ENCODE measurements around the gene AKT1. TPM values are rescaled to one million over a fixed set of nuclear protein-coding genes. Genes with fewer than 3 reads are reported as not detected.

The AKT1 gene
- total and polyA plus RNA-seq, 2 experiments from 2014 or later: 19.2 to 78.7 TPM

DNA sequence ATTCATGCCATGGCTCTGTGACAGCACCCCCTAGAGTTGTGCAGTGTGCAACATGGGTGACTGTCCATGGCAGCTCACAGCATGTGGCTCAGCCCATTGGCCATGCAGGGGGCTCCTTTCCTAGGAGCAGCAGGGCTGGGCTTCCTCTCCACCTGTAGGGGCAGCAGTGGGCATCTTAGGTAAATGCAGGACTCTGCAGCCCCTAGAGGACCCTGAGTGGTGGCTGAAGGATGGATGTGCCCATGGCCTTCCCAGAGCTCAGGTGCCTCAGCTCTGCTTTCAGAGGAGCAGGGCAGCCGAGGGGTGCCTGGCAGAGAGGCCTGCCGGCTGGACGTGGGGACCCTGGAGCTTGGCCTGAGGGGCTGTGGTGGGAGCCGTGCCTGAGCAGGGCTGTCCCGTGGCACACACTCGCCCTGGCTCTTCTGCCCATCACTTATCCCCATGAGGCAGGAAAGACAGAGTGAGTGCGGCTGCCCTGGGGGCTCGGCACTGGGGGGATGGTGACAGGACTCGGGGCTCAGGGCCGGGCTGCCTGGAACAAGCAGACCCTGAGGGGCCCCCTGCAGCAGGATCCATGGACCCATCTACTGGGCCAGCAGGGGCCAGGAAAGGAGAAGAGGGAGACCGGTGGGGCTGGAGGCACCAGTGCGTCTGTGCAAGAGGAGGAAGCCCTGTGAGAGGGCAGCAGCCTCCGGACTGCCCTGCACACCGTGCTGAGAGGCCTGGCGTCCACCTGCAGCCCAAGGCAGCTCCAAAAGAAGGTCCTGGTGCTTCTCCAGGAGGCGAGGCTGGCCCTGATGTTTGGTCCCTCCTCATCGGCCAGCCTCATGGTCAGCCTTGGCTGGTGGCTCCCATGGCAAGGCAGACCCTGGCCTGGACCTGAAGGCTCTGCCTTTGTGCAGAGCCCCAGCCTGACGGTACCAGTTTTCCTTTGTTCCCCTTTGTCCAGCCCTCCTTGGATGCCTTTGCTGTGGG lies 63.9 kb downstream of the AKT1 start:
- Mint-ChIP-seq H3K4me1 (no peaks in the 10 kb centered on the region), H3K4me3 (no peak overlapping the region), H3K27me3 (ENCODE audit: insufficient read depth, low read depth, poor library complexity) (peaks cover 13% of the 10 kb centered on the region), H3K36me3 (ENCODE audit: low read depth) (no peaks in the 10 kb centered on the region; the same call in 2 of the 3 replicates), H3K27ac (no peak overlapping the region), H3K9me3 (peaks cover 4% of the 10 kb centered on the region; the same call in 2 of the 3 replicates)
- no peaks in the 10 kb centered on the region for H3K27me3 ChIP-seq (ENCODE audit: insufficient read depth)
- no peaks in the 10 kb centered on the region for H3K4me1 ChIP-seq (ENCODE audit: insufficient read depth)
- no peaks in the 10 kb centered on the region for H4K20me1 ChIP-seq (replicated peaks; ENCODE audit: insufficient read depth)
- no peak overlapping the region for H2AFZ ChIP-seq
- no peak overlapping the region for H3K4me3 ChIP-seq
- no peaks in the 10 kb centered on the region for H3K9me2 ChIP-seq (ENCODE audit: insufficient read depth)
- ATAC-seq (peak; percentile 84), DNase-seq (ENCODE audit: low spot score) (peak; percentile 87)
- no peaks in the 10 kb centered on the region for H3K79me2 ChIP-seq (replicated peaks; ENCODE audit: insufficient read depth)
- no peak overlapping the region for H3K4me2 ChIP-seq
- no peak overlapping the region for H3K27ac ChIP-seq (ENCODE audit: low read depth)
- H3F3A ChIP-seq (replicated peaks; ENCODE audit: low read depth): no peaks in the 10 kb centered on the region; the same call in 1 of the 2 replicates
- TF ChIP-seq, protein P1, sequence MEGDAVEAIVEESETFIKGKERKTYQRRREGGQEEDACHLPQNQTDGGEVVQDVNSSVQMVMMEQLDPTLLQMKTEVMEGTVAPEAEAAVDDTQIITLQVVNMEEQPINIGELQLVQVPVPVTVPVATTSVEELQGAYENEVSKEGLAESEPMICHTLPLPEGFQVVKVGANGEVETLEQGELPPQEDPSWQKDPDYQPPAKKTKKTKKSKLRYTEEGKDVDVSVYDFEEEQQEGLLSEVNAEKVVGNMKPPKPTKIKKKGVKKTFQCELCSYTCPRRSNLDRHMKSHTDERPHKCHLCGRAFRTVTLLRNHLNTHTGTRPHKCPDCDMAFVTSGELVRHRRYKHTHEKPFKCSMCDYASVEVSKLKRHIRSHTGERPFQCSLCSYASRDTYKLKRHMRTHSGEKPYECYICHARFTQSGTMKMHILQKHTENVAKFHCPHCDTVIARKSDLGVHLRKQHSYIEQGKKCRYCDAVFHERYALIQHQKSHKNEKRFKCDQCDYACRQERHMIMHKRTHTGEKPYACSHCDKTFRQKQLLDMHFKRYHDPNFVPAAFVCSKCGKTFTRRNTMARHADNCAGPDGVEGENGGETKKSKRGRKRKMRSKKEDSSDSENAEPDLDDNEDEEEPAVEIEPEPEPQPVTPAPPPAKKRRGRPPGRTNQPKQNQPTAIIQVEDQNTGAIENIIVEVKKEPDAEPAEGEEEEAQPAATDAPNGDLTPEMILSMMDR (conservative IDR thresholded peaks at IDR 0.05; ENCODE audit: low read depth in 2 of 2): peak; percentile 65
- TF ChIP-seq POLR2AphosphoS5 (IDR thresholded peaks at IDR 0.05; ENCODE audit: low read depth) (no peak), ZNF114 (CRISPR knock-in tag; IDR thresholded peaks at IDR 0.05) (no peak)
- no peaks in the 10 kb centered on the region for H3K36me3 ChIP-seq (ENCODE audit: insufficient read depth)

DNA sequence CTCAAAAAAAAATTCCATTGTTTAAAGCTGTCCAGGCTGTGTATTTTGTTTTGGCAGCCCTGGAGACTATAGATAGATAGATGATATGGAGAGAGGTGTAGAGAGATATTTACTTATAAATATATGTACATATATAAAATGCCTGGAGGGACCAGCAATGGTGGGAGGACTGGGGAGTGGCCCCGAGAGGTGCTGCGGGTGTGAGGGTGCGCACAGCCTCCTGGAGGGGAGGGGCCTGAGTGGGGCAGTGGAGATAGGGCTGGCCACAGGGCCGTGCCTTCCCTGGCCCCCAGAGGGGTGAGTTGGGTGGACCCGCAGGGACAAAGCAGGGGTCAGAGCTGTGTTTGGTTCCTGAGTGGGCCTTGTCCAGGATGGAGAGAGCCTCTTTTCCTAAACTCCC lies 65.1 kb downstream of the AKT1 start:
- no peaks in the 10 kb centered on the region; the same call in 2 of the 3 replicates for H3K36me3 Mint-ChIP-seq (ENCODE audit: low read depth)
- Histone ChIP-seq H3K27ac (ENCODE audit: low read depth) (no peak overlapping the region), H3K27me3 (ENCODE audit: insufficient read depth) (no peaks in the 10 kb centered on the region), H3K4me2 (no peak overlapping the region), H3K36me3 (ENCODE audit: insufficient read depth) (no peaks in the 10 kb centered on the region), H3K4me3 (no peak overlapping the region), H2AFZ (no peak overlapping the region), H3K9me2 (ENCODE audit: insufficient read depth) (no peaks in the 10 kb centered on the region), H4K20me1 (replicated peaks; ENCODE audit: insufficient read depth) (no peaks in the 10 kb centered on the region), H3F3A (replicated peaks; ENCODE audit: low read depth) (no peaks in the 10 kb centered on the region; the same call in 1 of the 2 replicates), H3K4me1 (ENCODE audit: insufficient read depth) (no peaks in the 10 kb centered on the region), H3K79me2 (replicated peaks; ENCODE audit: insufficient read depth) (no peaks in the 10 kb centered on the region)
- ATAC-seq: no peak
- peaks cover 9% of the 10 kb centered on the region for H3K27me3 Mint-ChIP-seq (ENCODE audit: insufficient read depth, low read depth, poor library complexity)
- no peaks in the 10 kb centered on the region; the same call in 2 of the 3 replicates for H3K4me1 Mint-ChIP-seq
- no peak overlapping the region for H3K27ac Mint-ChIP-seq
- no peak overlapping the region for H3K4me3 Mint-ChIP-seq
- peaks cover 4% of the 10 kb centered on the region; the same call in 2 of the 3 replicates for H3K9me3 Mint-ChIP-seq
- DNase-seq (ENCODE audit: low spot score): no peak
- TF ChIP-seq CREB1 (CRISPR knock-in tag; IDR thresholded peaks at IDR 0.05; ENCODE audit: low read depth) (no peak), STAT1 (IDR thresholded peaks at IDR 0.05; ENCODE audit: unreplicated experiment) (no peak), ZNF114 (CRISPR knock-in tag; IDR thresholded peaks at IDR 0.05) (no peak), JUNB (IDR thresholded peaks at IDR 0.05; ENCODE audit: unreplicated experiment) (no peak)
- TF ChIP-seq, protein P2, sequence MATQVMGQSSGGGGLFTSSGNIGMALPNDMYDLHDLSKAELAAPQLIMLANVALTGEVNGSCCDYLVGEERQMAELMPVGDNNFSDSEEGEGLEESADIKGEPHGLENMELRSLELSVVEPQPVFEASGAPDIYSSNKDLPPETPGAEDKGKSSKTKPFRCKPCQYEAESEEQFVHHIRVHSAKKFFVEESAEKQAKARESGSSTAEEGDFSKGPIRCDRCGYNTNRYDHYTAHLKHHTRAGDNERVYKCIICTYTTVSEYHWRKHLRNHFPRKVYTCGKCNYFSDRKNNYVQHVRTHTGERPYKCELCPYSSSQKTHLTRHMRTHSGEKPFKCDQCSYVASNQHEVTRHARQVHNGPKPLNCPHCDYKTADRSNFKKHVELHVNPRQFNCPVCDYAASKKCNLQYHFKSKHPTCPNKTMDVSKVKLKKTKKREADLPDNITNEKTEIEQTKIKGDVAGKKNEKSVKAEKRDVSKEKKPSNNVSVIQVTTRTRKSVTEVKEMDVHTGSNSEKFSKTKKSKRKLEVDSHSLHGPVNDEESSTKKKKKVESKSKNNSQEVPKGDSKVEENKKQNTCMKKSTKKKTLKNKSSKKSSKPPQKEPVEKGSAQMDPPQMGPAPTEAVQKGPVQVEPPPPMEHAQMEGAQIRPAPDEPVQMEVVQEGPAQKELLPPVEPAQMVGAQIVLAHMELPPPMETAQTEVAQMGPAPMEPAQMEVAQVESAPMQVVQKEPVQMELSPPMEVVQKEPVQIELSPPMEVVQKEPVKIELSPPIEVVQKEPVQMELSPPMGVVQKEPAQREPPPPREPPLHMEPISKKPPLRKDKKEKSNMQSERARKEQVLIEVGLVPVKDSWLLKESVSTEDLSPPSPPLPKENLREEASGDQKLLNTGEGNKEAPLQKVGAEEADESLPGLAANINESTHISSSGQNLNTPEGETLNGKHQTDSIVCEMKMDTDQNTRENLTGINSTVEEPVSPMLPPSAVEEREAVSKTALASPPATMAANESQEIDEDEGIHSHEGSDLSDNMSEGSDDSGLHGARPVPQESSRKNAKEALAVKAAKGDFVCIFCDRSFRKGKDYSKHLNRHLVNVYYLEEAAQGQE (IDR thresholded peaks at IDR 0.05; ENCODE audit: unreplicated experiment): no peak
- TF ChIP-seq, protein P3, sequence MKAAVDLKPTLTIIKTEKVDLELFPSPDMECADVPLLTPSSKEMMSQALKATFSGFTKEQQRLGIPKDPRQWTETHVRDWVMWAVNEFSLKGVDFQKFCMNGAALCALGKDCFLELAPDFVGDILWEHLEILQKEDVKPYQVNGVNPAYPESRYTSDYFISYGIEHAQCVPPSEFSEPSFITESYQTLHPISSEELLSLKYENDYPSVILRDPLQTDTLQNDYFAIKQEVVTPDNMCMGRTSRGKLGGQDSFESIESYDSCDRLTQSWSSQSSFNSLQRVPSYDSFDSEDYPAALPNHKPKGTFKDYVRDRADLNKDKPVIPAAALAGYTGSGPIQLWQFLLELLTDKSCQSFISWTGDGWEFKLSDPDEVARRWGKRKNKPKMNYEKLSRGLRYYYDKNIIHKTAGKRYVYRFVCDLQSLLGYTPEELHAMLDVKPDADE (IDR thresholded peaks at IDR 0.05): no peak

Data from GM23338 (cell line).